ENCODE data around the gene SFT2D3. TPM values are rescaled to one million over a fixed set of nuclear protein-coding genes. Genes with fewer than 3 reads are reported as not detected.

The SFT2D3 gene
- total RNA-seq, 3 donors from 2014 or later = 5.1 to 8.8 (median 8.1) TPM

GRCh38 chr2:127673291-127674069 is 27.8 kb upstream of the SFT2D3 start:
- no peak for ATAC-seq
- no peak for DNase-seq
- Histone ChIP-seq H3K4me1 (ENCODE audit: low read depth) (peaks cover 6% of the 10 kb centered on the region), H3K4me3 (no peak overlapping the region), H3K9me3 (no peaks in the 10 kb centered on the region), H3K36me3 (ENCODE audit: low read depth) (no peaks in the 10 kb centered on the region)
- intact Hi-C loops (cut with DNase I, micrococcal nuclease) = no loop called here
- no peak for TF ChIP-seq CTCF (IDR thresholded peaks at IDR 0.05)

DNA sequence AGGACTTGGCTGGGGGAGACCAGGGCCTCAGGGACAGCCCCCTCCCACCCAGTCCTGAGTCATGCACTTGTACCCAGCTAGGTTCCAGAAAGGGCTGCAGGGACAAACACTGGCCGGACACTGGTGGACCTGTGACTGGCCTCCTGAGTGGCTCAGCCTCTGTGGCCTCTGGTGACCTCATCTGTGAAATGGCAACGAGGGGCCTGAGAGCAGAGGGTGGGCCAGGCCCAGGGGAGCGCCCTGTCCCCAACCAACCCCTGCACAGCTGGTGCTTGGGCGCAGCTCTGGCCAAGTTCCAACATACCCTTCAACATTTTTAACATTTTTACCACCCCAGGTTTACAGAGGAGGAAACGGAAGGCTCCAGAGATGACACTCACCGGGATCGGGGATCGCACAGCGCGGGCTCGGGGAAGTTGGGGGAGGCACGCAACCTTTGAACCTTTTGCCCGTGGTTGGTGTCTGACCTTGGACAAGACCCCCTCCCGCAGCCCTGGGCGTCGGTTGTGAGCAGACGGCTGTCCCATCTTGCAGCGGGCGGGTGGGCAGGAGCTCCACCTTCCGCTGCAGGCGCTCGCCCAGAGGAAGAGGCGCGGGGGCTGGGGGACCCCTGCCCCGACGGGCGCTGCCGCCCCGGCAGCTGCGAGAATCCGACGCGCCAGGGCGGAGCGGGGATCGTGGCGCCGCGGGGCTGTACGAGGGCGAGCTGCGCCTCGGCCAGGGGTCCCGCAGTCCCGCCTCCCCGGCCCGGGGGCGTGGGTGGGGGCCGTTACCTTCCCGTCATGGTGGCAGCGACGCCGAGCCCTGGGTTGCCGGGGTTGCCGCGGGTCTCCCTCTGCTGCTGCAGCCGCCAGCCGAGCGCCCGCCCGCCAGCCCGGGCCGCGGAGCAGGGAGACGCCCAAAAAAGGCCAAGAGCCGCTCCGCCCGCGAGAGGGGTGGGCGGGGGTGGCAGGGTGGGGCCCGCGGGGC is 26.8 kb upstream of the SFT2D3 start:
- Histone ChIP-seq H3K9me3 (no peaks in the 10 kb centered on the region), H3K4me1 (ENCODE audit: low read depth) (peaks cover 6% of the 10 kb centered on the region), H3K4me3 (no peak overlapping the region), H3K36me3 (ENCODE audit: low read depth) (no peaks in the 10 kb centered on the region)
- no peak for DNase-seq
- intact Hi-C loops (cut with DNase I, micrococcal nuclease) = no loop called here
- TF ChIP-seq CTCF (IDR thresholded peaks at IDR 0.05) = no peak
- ATAC-seq = peak; percentile 50

DNA sequence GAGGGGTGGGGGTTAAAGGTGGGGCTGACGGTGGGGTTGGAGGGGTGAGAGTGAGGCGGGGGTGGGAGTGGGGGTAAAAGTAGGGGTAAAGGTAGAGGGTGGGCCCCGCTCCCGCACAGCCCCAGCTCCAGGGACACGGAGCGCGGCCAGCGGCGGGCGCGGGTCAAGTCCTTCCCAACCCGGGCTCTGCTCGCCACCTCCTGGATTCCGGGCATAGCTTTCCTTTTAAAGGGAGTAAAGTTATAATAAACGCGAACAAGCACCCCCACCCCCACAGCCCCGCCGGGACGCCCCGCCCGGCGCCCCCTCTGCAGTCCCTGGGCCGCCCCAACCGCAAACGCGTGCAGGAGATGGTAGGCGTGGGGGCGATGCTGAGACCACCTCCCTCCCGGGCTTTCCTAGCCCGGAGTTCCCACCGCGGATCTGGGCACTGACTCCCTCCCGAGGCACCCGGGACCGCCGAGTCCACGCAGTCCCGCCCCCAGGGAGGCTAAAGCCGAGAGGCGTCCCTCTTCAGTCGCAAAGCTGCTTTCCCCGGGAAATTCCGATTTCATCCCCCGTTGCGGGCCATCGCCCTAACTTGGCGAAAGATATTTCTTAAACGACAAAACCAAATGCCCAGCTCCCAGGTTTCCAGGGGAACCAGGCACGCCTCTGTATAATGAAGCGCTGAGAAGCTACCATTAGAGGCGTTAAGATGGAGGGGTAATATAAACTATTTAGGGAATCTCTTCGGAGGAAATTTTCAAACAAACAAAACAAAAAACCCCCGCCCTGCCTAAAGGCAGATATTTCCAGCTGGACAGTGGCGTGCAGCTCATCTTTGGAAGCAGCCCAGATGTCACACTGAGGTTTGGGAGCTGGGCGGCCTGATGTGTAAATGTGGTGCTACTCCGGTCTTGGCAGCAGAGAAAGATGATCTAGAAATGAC is 25.7 kb upstream of the SFT2D3 start, which contains the start of gene LIMS2:
TSS of gene LIMS2 (minus strand) at position 200 of the 931 bp plus-strand sequence. CDS start 506 bp downstream, outside the sequence.
- H3K4me1 ChIP-seq (ENCODE audit: low read depth) = peaks cover 6% of the 10 kb centered on the region
- H3K36me3 ChIP-seq (ENCODE audit: low read depth) = no peaks in the 10 kb centered on the region
- TF ChIP-seq CTCF (IDR thresholded peaks at IDR 0.05) = no peak
- no peak within 1 kb of the TSS for H3K4me3 ChIP-seq
- peak; percentile 22 for ATAC-seq
- peak in 1 of 3 donors; percentile 30 for DNase-seq
- intact Hi-C loops (cut with DNase I, micrococcal nuclease) = no loop called here
- H3K9me3 ChIP-seq = no peaks in the 10 kb centered on the region

DNA sequence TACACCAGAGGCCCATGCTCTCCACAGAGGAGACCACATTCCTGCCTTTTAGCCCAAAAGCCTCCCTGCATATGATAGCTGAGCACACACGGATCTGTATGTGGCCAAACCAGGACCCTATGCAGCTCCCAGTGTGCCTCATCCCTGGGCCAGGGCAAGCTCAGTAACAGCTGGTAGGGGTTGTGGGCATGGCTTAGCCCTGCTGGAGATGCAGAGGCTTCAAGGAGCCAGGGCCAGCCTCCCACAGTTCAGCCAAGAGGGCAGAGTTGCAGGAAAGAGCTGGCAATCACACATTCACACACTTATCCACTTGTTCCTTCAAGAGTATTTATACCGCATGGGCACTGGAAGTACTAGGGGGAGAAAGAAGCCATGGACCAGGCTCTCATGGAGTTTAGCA is 24.4 kb upstream of the SFT2D3 start:
- Histone ChIP-seq H3K36me3 (ENCODE audit: low read depth) (no peaks in the 10 kb centered on the region), H3K9me3 (no peaks in the 10 kb centered on the region), H3K4me1 (ENCODE audit: low read depth) (peaks cover 6% of the 10 kb centered on the region), H3K4me3 (no peak overlapping the region)
- DNase-seq = no peak
- no peak for ATAC-seq
- intact Hi-C loops (cut with DNase I, micrococcal nuclease) = no loop called here
- no peak for TF ChIP-seq CTCF (IDR thresholded peaks at IDR 0.05)

- intact Hi-C loops (cut with DNase I, micrococcal nuclease) = no loop called here
- DNase-seq (no peak), ATAC-seq (peak; percentile 12)
- no peaks in the 10 kb centered on the region for H3K9me3 ChIP-seq
- no peak for TF ChIP-seq CTCF (IDR thresholded peaks at IDR 0.05)
- no peak overlapping the region for H3K4me3 ChIP-seq
- peaks cover 6% of the 10 kb centered on the region for H3K4me1 ChIP-seq (ENCODE audit: low read depth)
- no peaks in the 10 kb centered on the region for H3K36me3 ChIP-seq (ENCODE audit: low read depth)
Measured at GRCh38 chr2:127678531-127678930, 22.8 kb upstream of the SFT2D3 start.
